Esophagus muscularis mucosa (tissue), 4 donors: ENCODE data around the gene PTGER2. TPM values are rescaled to one million over a fixed set of nuclear protein-coding genes. Genes with fewer than 3 reads are reported as not detected.

Source experiments
- DNase-seq: peaks from one replicate; pipeline ENCODE4 v3.0.0-alpha.2; 2017; ENCODE audit errors: extremely low spot score
- H3K27ac ChIP-seq, 4 donors: fragments of 200-600 bp; sonication (generic); replicated peaks in 1 of 4; 1 replicate in 3 of 4; 2 replicates in 1 of 4; pipeline ENCODE4 v1.5.1; 2016 to 2019; ENCODE audit warnings: mild to moderate bottlenecking in 1 of 4
- H3K27me3 ChIP-seq, 4 donors: fragments of 200-600 bp; sonication (generic); one replicate each; pipeline versions ENCODE4 v1.5.1 to v1.6.0; 2016 to 2019
- H3K36me3 ChIP-seq, 4 donors: fragments of 200-600 bp; sonication (generic); one replicate each; pipeline ENCODE4 v1.5.1; 2016 to 2019
- H3K4me1 ChIP-seq, 4 donors: fragments of 200-600 bp; sonication (generic); one replicate each; pipeline ENCODE4 v1.5.1; 2016 to 2019
- H3K4me3 ChIP-seq, 4 donors: fragments of 200-600 bp; sonication (generic); 1 replicate in 2 of 4; 2 replicates in 2 of 4; pipeline ENCODE4 v1.5.1; 2016 to 2019; ENCODE audit warnings: mild to moderate bottlenecking in 4 of 4, moderate library complexity in 1 of 4
- H3K9me3 ChIP-seq, 4 donors: fragments of 200-600 bp; sonication (generic); 1 replicate in 3 of 4; 2 replicates in 1 of 4; pipeline ENCODE4 v1.5.1; 2016 to 2019
- EP300 ChIP-seq: sonication (generic); formaldehyde crosslinking; IDR thresholded peaks from one replicate; pipeline ENCODE4 v1.6.1; 2017; ENCODE audit warnings: antibody characterized with exemption
- POLR2A ChIP-seq: fragments of 450-650 bp; IDR thresholded peaks from one replicate; pipeline ENCODE4 v1.6.1; 2017; ENCODE audit warnings: antibody characterized with exemption, moderate library complexity, mild to moderate bottlenecking, low read depth
- POLR2AphosphoS5 ChIP-seq, 2 donors: sonication (generic); formaldehyde crosslinking; IDR thresholded peaks; one replicate each; pipeline ENCODE4 v1.6.1; 2017; ENCODE audit warnings: antibody characterized with exemption in 2 of 2
- WGBS: methylation state at CpG from one replicate; pipeline ENCODE4 v1.1.5; 2018; 5-methylcytosine and 5-hydroxymethylcytosine counted together
- intact Hi-C: fragments of 100-400 bp; cut with DNase I; formaldehyde crosslinking; loops from one replicate; pipeline ENCODE4 v1.15.1; 2023
- total RNA-seq, 4 donors: library from RNA; depleted of rRNA; stranded (reverse); fragments of >200 nt; gene quantifications; one replicate each; pipeline versions ENCODE4 v1.1.0 to v1.2.1, GENCODE V29; 2016
- TF ChIP-seq, protein P1 (sequence below), 3 experiments: fragments of 200-600 bp in 2 of 3; fragments of 450-650 bp in 1 of 3; sonication (generic) in 2 of 3; IDR thresholded peaks; one replicate each; pipeline ENCODE4 v1.5.1; 2017 to 2019; ENCODE audit warnings: antibody characterized with exemption in 3 of 3, mild to moderate bottlenecking in 2 of 3, moderate library complexity in 1 of 3

Gene PTGER2
- total RNA-seq, 4 donors from 2014 or later = 2.1 to 6.3 (median 4.4) TPM

DNA sequence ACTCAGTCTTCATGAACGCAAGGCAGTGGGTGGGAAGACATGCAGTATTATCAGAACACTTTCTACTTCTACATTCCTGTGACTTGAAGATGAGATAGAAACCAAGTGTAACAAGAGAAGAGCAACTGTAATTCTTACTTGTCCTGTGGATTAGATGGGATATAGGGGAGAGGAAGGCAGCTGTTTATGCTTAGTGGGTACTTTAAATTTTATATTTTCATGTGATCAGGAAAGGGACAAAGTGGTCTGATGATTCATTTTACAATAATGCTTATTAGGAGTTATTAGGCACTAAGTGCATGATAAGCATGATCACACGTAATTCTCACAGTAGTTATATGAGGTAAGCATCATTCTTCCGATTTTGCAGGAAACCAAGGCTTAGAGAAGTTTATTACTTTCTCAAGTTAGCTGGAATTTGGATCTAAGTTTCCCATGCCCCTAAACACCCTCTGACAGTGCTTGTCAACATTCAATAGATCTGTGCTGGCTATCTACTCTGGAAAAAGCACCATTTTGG, 52.7 kb downstream of the PTGER2 start:
- H3K4me3 ChIP-seq = no peak overlapping the region
- H3K9me3 ChIP-seq = no peaks in the 10 kb centered on the region
- H3K36me3 ChIP-seq = no peaks in the 10 kb centered on the region
- no peak for DNase-seq
- intact Hi-C loops = no loop called here
- peaks cover 0 to 17% (median 7%) of the 10 kb centered on the region in 4 donors for H3K4me1 ChIP-seq
- TF ChIP-seq POLR2A (no peak), EP300 (no peak), POLR2AphosphoS5 (IDR thresholded peaks at IDR 0.05) (no peak)
- TF ChIP-seq, protein P1, sequence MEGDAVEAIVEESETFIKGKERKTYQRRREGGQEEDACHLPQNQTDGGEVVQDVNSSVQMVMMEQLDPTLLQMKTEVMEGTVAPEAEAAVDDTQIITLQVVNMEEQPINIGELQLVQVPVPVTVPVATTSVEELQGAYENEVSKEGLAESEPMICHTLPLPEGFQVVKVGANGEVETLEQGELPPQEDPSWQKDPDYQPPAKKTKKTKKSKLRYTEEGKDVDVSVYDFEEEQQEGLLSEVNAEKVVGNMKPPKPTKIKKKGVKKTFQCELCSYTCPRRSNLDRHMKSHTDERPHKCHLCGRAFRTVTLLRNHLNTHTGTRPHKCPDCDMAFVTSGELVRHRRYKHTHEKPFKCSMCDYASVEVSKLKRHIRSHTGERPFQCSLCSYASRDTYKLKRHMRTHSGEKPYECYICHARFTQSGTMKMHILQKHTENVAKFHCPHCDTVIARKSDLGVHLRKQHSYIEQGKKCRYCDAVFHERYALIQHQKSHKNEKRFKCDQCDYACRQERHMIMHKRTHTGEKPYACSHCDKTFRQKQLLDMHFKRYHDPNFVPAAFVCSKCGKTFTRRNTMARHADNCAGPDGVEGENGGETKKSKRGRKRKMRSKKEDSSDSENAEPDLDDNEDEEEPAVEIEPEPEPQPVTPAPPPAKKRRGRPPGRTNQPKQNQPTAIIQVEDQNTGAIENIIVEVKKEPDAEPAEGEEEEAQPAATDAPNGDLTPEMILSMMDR (IDR thresholded peaks at IDR 0.05) = no peak
- H3K27ac ChIP-seq = no peak overlapping the region
- WGBS = 59% methylated on average over 3 of the region's 3 CpGs
- no peaks in the 10 kb centered on the region for H3K27me3 ChIP-seq

DNA sequence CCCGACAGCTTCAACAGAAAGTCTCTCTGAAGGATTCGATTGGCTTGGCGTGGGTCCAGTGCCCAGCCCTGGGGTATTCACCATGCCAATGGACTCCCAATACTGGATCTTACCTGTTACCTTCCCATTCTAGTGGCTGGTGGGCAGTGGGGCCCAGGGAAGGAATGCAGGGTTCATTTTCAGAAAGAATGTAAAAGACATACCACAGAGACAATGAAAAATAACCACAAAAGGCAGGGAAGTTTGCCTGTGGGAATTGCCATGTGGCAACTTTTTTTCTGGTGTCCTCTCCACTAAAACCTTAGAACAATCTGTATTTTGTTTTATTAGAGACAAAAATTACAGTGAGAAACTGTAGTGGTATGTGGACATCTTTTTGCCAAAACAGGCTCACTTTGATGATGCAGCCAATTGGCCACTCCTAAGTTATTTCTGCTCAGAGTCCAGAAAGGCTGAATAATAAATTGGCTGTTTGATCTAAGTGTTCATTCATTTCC, 55.2 kb downstream of the PTGER2 start:
- intact Hi-C loops = no loop called here
- Histone ChIP-seq H3K4me3 (no peak overlapping the region), H3K27ac (peak overlapping the region in 1 of 4 donors; percentile 45), H3K9me3 (peaks cover 0 to 13% (median 0%) of the 10 kb centered on the region in 4 donors), H3K27me3 (no peaks in the 10 kb centered on the region), H3K36me3 (no peaks in the 10 kb centered on the region), H3K4me1 (peaks cover 0 to 17% (median 7%) of the 10 kb centered on the region in 4 donors)
- no peak for TF ChIP-seq EP300
- TF ChIP-seq POLR2AphosphoS5 (IDR thresholded peaks at IDR 0.05) = peak in 1 of 2 donors; percentile 24
- WGBS = 82% methylated on average over 3 of the region's 3 CpGs
- DNase-seq = no peak

DNA sequence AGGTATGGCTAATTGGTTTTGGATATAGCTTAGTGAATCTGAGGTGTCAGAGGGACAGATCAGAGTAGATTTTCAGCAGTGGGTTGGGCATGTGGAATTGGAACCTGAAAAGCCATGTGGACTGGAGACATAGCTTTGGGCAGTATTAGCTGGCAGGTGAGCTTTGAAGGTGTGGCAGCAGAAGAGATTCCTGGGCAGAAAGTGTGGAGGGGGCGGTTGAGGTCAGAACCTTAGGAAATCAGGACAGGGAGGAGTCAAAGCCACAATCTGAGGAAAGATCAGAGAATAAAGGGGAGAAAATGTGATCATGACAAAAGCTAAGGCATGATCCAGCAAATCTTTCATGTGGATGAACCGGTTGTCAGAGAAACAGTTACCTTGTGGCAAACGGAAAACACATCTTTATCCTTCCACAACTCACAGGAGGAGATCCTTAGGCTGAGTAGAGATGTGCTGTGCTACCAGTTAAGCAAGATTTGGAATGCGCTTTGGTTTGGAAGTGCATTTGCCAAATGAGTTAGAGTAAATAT, 56.4 kb downstream of the PTGER2 start:
- TF ChIP-seq EP300 = no peak
- TF ChIP-seq POLR2AphosphoS5 (IDR thresholded peaks at IDR 0.05) = no peak
- TF ChIP-seq, protein P1 (IDR thresholded peaks at IDR 0.05) = no peak
- no peak for TF ChIP-seq POLR2A
- intact Hi-C loops = no loop called here
- no peak for DNase-seq
- 91% methylated on average over 4 of the region's 4 CpGs for WGBS
- no peaks in the 10 kb centered on the region for H3K36me3 ChIP-seq
- peaks cover 0 to 12% (median 7%) of the 10 kb centered on the region in 4 donors for H3K4me1 ChIP-seq
- H3K4me3 ChIP-seq = no peak overlapping the region
- no peaks in the 10 kb centered on the region for H3K27me3 ChIP-seq
- peaks cover 0 to 13% (median 0%) of the 10 kb centered on the region in 4 donors for H3K9me3 ChIP-seq
- no peak overlapping the region for H3K27ac ChIP-seq

- Histone ChIP-seq H3K4me1 (no peaks in the 10 kb centered on the region), H3K9me3 (peaks cover 0 to 13% (median 0%) of the 10 kb centered on the region in 4 donors), H3K36me3 (no peaks in the 10 kb centered on the region), H3K27me3 (peaks cover 0 to 10% (median 0%) of the 10 kb centered on the region in 4 donors), H3K4me3 (no peak overlapping the region), H3K27ac (no peak overlapping the region)
- no peak for DNase-seq
- 100% methylated on average over 2 of the region's 3 CpGs for WGBS
- intact Hi-C loops = no loop called here
- TF ChIP-seq POLR2A (no peak), POLR2AphosphoS5 (IDR thresholded peaks at IDR 0.05) (no peak), EP300 (no peak)
- TF ChIP-seq, protein P1 (IDR thresholded peaks at IDR 0.05) = no peak
Observed at GRCh38 chr14:52377940-52378339, 63.8 kb downstream of the PTGER2 start.

Other genes with a start within 250 kb of the PTGER2 start
- gene NID2, start 245.3 kb upstream of the PTGER2 start, total RNA-seq = 10 to 100 TPM; 40.4 to 77.2 (median 57.5) TPM
- gene PTGDR, start 46.6 kb upstream of the PTGER2 start, total RNA-seq = under 1 TPM; 0.17 to 0.66 (median 0.37) TPM
- gene TXNDC16, start 238.2 kb downstream of the PTGER2 start, total RNA-seq = 10 to 100 TPM in 3 of 4 donors, 1 to 10 TPM in 1; 6.5 to 12.5 (median 11.8) TPM
- gene GPR137C, start 238.5 kb downstream of the PTGER2 start, total RNA-seq = 1 to 10 TPM in 1 of 4 donors, under 1 TPM in 3; 0.39 to 1.2 (median 0.45) TPM